Suppressor macrophage (primary cell): Measurements from ENCODE around the gene ZNF626.
"Not testable (repeated sequence)": the region's sequence is repeated elsewhere in the genome, so short reads cannot be mapped to it uniquely, and the experiment has no call there.

ENCODE experiments used
- DNase-seq, 4 experiments: peaks; one replicate each; pipeline ENCODE4 v3.0.0-alpha.2; 2020 to 2022
- total RNA-seq, 17 experiments: gene quantifications; one replicate each; lab custom pipeline; 2026; ENCODE audit warnings: mixed read lengths in 6 of 17, inconsistent platforms in 3 of 17; lab: John Stamatoyannopoulos, UW

ZNF626 gene
- 0.21 to 7.7 (median 2.0) reads per million in 17 experiments for total RNA-seq

DNA sequence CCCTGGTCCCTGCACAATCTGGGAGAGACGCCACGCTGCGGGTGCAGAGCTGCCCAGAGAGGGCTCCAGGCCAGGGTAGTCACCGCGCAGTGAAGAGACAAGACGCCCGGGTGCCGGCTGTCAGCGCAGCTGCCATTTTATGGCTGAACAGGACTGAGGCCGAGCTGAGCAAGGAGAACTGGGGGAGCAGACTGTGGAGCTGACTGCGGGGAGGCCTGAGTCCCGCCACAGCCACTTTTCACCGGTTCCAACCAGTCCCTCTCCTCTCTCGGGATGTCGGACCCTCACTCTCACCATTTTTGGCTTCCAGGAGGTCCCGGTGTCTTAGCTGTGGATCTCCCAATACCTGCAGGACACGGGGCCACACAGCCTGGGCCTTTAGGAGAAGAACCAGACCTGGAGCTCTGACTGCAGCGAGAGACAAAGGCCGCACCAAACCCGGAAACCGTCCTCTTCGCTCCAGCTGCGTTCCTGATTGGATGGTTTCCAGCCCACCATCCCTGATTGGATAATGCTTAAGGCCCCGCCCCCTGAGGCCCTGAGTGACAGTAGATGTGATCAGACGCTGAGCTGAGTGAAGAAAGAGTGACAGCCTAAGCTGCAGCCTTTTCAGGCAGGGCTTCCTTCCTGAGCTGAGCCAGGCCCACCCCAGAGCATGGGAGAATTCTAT is at the start of gene ZNF626:
Gene ZNF626, minus strand, starts transcription at position 422 of the 670 bp plus-strand sequence. Its CDS starts 125 bp downstream, at position 297.
- DNase-seq = peak; percentile 82 to 96 (median 90)

DNA sequence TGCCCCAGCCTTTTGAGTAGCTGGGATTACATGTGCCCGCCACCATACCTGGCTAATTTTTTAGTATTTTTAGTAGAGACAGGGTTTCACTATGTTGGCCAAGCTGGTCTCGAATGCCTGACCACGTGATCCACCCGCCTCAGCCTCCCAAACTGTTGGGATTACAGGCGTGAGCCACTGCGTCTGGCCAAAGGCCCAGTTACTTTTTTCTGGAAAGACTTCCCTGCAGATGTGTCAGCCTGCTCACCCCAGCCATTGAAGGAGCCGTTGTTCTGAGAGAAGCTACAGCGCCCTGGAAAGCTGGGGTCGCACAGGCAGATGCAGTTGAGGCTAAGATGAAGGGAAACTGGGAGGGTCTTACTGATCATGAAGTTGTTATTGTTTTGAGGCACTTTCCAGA is 7.9 kb upstream of the ZNF626 start:
- DNase-seq = no peak

DNA sequence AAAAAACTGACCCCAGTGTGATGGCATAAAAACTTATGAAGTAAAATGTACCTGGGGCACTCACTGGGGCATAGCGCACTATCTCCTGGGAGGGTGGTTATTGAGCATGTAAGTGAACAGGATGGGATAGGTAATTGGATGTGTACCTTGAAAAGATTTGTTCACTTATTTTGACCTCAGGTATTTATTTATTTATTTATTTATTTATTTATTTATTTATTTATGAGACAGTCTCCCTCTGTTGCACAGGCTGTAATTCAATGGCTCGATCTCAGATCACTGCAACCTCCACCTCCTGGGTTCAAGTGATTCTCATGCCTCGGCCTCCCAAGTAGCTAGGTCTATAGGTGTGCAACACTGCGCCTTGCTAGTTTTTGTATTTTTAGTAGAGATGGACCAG is 5.9 kb upstream of the ZNF626 start:
- DNase-seq = no peak

DNA sequence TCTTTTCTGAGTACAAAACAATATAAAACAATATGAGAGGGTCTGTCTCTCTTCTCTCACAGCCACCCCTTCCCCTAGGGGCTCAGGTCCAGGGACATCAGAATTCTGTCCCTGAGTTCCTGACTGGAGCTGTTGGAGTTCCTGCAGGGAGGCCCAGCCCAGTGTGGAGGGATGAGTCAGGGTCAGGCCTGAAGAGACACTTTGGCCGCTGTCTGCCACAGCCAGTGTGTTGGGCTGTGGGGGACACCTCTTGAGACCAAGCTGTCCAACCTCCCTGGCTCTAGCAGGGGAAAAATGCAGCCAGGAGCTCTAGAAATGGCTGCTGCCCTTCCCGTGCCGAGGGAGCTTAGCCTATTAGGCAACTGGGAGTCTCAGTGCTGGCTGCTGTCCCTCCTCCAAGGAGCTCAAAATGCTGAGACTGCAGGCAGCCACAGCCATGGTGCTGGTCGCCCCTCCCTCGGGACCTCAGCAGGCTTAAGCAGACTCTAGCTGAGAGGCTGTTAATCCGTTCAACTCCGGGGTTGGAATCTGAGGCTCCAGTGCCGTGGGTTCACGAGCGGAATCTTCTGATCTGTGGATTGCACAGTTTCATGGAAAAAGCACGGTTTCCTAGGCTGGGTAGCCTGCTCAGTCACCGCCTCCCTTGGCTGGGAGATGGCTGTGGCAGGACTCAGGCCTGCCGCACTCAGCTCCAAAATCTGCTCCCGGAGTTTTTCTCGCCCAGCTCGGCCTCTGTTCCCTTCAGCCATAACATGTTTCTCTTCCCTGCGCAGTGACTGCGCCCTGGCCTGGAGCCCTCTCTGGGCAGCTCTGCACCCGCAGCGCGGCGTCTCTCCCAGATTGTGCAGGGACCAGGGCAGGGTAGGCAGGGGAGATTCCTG is 3.8 kb upstream of the ZNF626 start:
- no peak for DNase-seq

DNA sequence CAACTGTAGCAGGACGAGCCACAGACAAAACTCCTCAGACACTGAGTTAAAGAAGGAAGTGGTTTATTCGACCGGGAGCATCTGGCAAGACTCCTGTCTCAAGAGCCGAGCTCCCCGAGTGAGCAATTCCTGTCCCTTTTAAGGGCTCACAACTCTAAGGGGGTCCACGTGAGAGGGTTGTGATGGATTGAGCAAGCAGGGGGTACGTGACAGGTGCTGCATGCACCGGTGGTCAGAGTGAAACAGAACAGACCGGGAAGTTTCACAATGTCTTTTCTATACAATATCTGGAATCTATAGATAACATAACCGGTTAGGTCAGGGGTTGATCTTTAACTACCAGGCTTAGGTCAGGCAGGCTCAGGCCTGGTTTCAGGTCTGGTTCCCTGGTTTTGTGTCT is 3.1 kb upstream of the ZNF626 start:
- not testable (repeated sequence) for DNase-seq

DNA sequence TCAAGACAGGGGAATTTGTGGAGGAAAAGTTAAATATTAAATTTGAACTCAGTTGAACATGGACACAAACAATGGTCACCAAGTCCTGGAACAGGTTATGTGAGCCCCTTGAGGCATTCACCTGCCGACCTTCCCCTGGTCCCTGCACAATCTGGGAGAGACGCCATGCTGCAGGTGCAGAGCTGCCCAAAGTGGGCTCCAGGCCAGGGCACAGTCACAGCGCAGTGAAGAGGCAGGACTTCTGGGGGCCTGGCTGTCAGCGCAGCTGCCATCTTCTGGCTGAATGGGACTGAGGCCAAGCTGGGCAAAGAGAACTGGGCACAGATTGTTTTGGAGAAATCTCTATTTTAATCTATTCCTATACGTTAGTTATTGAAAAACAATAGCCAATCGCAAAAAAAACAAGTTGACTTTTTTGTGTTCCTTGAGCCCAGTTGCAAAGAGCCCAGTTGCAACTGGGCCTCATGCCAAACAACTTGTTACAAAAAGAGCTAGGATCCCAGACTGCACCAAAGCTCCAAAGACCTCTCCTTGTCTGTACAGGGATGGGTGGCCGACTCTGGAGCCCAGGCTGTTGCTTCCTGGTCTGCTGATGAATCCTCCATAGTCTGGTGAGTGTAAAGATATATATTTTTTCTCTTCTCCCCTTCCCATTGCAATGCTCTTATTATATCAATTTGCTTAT is 1.2 kb upstream of the ZNF626 start:
- no peak for DNase-seq

DNA sequence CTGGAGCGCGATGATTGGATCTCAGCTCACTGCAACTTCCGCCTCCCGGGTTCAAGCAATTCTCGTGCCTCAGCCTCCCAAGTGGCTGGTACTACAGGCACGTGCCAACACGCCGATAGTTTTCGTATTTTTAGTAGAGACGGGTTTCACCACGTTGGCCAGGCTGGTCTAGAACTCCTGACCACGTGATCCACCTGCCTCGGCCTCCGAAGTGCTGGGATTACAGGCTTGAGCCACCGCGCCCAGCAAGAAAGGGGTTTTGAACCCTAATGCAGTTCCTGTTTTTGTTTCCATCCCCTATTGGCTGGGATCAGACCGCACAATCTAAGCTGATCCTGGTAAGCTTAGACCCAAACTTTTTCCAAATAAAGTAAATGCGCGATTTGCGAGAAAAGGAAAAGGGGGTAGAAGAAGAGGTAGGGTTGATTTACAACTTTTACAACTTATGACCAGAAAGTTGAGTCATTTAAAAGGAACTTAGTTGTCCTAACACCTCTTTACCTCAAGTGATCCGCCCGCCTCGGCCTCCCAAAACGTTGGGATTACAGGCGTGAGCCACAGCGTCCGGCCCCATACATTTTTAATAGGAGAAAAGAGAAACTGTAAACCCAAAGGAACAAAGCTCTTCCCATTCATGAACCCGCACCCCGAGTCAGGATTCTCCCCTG is 764 bp downstream of the ZNF626 start:
- DNase-seq = no peak

DNA sequence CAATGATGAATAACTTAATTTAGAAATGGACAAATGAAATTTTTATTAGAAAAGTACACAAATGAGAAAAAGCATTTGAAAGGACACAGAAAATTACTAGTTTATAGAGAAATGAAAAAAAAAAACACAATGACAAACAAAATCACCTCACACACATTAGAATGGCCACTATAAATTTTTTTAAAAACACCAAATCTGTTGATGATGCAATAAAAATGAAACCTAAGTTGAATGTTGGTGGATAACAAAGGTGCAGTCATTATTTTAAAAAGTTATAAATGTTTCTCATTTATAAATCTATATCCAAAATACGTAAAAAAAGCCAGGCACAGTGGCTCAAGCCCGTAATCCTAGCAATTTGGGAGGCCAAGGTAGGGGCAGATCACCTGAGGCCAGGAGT is 20.8 kb downstream of the ZNF626 start:
- no peak for DNase-seq

DNA sequence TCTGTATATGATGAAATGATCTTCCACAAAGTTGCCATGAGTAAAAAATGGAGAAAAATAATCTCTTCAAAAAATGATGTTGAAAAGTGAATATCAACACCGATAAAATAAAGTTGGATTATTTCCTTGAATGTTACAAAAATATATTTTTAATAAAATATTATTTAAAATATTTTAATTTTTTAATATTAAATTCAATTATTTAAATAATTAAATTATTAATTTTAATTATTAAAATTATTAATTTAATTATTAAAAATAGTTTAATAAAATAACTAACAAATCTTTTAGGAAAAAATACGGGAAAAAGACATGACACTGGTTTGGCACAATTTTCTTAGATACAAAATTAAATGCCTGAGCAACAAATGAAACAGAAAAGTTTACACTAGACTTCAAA is 21.3 kb downstream of the ZNF626 start:
- no peak for DNase-seq

DNA sequence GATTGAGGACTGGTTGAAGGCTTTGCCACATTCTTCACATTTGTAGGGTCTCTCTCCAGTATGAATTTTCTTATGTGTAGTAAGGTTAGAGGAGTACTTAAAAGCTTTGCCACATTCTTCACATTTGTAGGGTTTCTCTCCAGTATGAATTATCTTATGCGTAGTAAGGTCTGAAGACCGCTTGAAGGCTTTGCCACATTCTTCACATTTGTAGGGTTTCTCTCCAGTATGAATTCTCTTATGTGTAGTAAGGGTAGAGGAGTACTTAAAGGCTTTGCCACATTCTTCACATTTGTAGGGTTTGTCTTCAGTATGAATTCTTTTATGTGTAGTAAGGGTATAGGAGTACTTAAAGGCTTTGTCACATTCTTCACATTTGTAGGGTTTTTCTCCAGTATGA is 36.8 kb downstream of the ZNF626 start:
- DNase-seq = not testable (repeated sequence)

DNA sequence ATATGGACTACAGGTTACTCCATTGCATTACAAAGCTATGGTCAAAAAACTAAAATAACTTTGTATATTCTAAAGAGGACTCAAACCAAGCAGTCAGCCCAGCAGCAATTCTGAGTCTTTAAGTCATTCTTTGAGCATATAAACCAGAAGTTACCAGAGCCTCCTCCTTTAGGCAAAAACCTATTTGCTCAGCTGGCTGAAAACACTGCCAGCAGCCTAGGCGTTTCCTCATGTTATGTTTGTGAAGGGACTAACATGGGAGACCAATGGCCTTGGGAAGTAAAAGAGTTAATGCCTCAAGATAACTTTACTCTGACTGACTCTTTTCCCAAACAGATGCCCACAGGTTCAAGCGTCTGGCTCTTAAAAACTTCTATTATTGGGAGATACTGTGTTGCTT is 45.3 kb downstream of the ZNF626 start:
- DNase-seq = no peak

DNA sequence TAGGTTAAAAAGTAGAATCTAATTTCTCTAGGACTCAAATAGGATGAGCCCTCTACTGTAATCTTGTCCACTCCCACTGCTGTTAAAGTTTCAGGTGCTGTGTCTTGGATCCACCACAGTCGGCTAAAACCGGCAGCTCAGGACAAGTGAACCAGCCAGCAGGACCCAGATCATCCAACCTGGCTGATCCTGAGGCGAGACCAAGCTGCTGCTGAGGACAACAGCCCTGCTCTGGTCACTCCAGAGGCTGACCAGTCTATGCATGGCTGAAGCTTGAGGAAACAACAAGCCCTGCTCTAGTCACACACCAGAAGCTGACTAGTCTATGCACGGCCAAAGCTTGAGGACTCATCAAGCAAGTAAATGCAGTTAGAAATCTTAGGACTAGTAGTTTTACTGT is 46.4 kb downstream of the ZNF626 start:
- DNase-seq = not testable (repeated sequence)

DNA sequence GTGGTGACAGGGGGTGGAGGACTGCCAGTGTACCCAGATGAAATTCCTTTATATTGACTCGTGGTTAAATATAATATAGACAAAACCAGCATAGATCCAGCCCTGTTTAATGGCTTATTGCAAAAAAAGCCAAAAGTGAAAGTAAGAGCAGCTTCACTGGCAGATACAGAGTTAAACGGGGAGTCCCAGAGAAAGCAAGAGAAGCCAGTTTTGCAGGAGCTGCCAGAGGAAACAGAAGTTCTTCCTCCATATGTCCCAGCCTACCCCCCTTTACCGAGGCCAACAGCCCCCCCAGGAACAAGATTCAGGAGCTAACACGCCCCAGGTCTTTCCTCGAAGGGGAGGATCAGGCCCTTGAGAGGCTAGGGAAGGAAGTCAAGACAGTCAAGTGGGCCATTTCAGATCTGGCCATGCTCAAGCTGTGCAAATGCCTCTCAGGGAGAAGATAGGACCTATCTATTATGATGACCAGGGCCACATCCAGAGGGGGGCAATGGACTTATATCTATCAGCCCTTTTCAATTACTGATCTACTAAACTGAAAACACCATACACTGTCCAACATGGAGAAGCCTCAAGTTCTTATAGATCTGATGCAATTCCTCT is 48.6 kb downstream of the ZNF626 start:
- DNase-seq = no peak

DNA sequence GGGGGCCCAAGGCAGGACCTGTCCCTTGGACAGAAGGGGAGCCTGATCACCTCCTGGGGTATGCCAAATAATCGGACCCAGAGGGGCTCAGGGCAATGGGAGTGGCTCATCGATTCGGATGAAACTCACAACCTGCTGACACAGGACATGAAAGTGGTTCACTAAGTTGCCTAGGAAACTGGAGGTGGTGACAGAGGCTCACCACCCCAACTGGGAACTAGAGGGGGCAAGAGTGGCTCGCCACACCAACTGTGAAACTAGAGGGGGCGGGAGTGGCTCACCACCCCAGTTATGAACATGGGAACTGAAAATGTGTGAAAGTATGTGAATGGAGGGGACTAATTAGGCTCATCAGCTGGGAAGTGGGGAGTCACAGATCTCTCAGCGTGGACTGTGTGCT is 49.5 kb downstream of the ZNF626 start:
- DNase-seq = no peak

DNA sequence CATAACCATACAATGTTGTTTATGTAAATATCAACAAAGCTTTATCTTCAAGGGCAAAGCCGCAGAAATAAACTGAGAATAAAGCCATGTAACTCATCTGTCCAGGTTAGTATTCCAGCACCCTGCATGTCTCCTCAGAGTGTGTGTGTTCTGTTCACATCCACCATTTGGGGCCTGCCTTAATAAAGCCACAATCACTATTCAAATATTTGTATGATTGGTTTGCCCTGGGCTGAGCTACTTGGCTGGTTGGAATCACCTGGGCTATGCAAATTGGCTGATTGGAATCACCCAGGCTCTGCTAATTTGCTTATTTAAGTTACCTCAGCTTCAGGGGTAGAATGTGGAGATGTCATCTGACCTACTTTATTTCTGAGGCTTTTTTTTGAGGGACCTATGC is 53.4 kb downstream of the ZNF626 start:
- DNase-seq = no peak
